ENCODE measurements around the gene ADPRM. TPM values are rescaled to one million over a fixed set of nuclear protein-coding genes. Genes with fewer than 3 reads are reported as not detected.

Gene ADPRM
- total RNA-seq, 1 experiment from 2014 or later: 2.4 TPM

GRCh38 chr17:10724546-10725195, 27.3 kb downstream of the ADPRM start:
- Histone ChIP-seq H3K36me3 (ENCODE audit: control insufficient read depth, insufficient read depth, low read length) (no peaks in the 10 kb centered on the region), H3K4me3 (ENCODE audit: low read depth in 2 of 2, low read length in 2 of 2) (no peak overlapping the region), H3K9me3 (ENCODE audit: control insufficient read depth, insufficient read depth, low read depth, low read length) (no peaks in the 10 kb centered on the region), H3K27ac (ENCODE audit: low read length) (no peak overlapping the region), H3K4me1 (ENCODE audit: control insufficient read depth, insufficient read depth, low read length) (no peaks in the 10 kb centered on the region), H3K27me3 (ENCODE audit: control insufficient read depth, insufficient read depth, low read length) (no peaks in the 10 kb centered on the region)
- ChIA-PET CTCF (no interaction called here), POLR2A (no interaction called here)
- intact Hi-C loops (cut with micrococcal nuclease; ENCODE audit: unreplicated experiment): no loop called here
- ATAC-seq (no peak), DNase-seq (ENCODE audit: low read depth, low spot score) (no peak)
- no TSS peak for BruUV-seq (replicated peaks)
- no peak for TF ChIP-seq CTCF (IDR thresholded peaks at IDR 0.05)
- no peak for TF ChIP-seq TCF7L2 (IDR thresholded peaks at IDR 0.05; ENCODE audit: low read depth, low read length)
- no peak for TF ChIP-seq POLR2AphosphoS5 (IDR thresholded peaks at IDR 0.05; ENCODE audit: low read depth, low read length)
- no peak for TF ChIP-seq REST (IDR thresholded peaks at IDR 0.05; ENCODE audit: insufficient read depth in 1 of 2, low read depth in 2 of 2, low read length in 1 of 2)
- no peak for TF ChIP-seq SIN3A (IDR thresholded peaks at IDR 0.05; ENCODE audit: borderline replicate concordance, insufficient read depth, low read depth, low read length)
- in situ Hi-C loops (cut with HindIII; ENCODE audit: low pct_unique_long_range_greater_than_20kb, low sequenced_read_pairs): no loop called here

GRCh38 chr17:10725262-10725661, 27.9 kb downstream of the ADPRM start:
- no peaks in the 10 kb centered on the region for H3K36me3 ChIP-seq (ENCODE audit: control insufficient read depth, insufficient read depth, low read length)
- ChIA-PET CTCF (no interaction called here), POLR2A (no interaction called here)
- intact Hi-C loops (cut with micrococcal nuclease; ENCODE audit: unreplicated experiment): no loop called here
- no peaks in the 10 kb centered on the region for H3K27me3 ChIP-seq (ENCODE audit: control insufficient read depth, insufficient read depth, low read length)
- DNase-seq (ENCODE audit: low read depth, low spot score) (no peak), ATAC-seq (no peak)
- no peak overlapping the region for H3K27ac ChIP-seq (ENCODE audit: low read length)
- no TSS peak for BruUV-seq (replicated peaks)
- TF ChIP-seq CTCF (IDR thresholded peaks at IDR 0.05) (no peak), TCF7L2 (IDR thresholded peaks at IDR 0.05; ENCODE audit: low read depth, low read length) (no peak), SIN3A (IDR thresholded peaks at IDR 0.05; ENCODE audit: borderline replicate concordance, insufficient read depth, low read depth, low read length) (no peak), REST (IDR thresholded peaks at IDR 0.05; ENCODE audit: insufficient read depth in 1 of 2, low read depth in 2 of 2, low read length in 1 of 2) (no peak), POLR2AphosphoS5 (IDR thresholded peaks at IDR 0.05; ENCODE audit: low read depth, low read length) (no peak)
- no peaks in the 10 kb centered on the region for H3K4me1 ChIP-seq (ENCODE audit: control insufficient read depth, insufficient read depth, low read length)
- no peak overlapping the region for H3K4me3 ChIP-seq (ENCODE audit: low read depth in 2 of 2, low read length in 2 of 2)
- in situ Hi-C loops (cut with HindIII; ENCODE audit: low pct_unique_long_range_greater_than_20kb, low sequenced_read_pairs): no loop called here
- H3K9me3 ChIP-seq (ENCODE audit: control insufficient read depth, insufficient read depth, low read depth, low read length): no peaks in the 10 kb centered on the region

Data from Panc1 (cell line).